Neural cell (in vitro differentiated cells): ENCODE data around the gene CEP85. TPM values are rescaled to one million over a fixed set of nuclear protein-coding genes. Genes with fewer than 3 reads are reported as not detected.

Experiments used
- H2AFZ ChIP-seq: fragments of 200-600, 300-800 bp; sonication (generic), shearing (Covaris generic); 2 replicates; pipeline ENCODE4 v1.6.0; 2014; ENCODE audit warnings: low read depth, mild to moderate bottlenecking, antibody characterized with exemption, low read length, moderate library complexity
- H3F3A ChIP-seq: fragments of 200-600 bp; shearing (Covaris generic); 2 replicates; pipeline ENCODE4 v1.6.1; 2016; ENCODE audit warnings: mild to moderate bottlenecking, moderate library complexity, mixed read lengths, antibody characterized with exemption, low read length; ENCODE audit not compliant: insufficient read depth, poor library complexity, severe bottlenecking
- H3K27ac ChIP-seq: fragments of 200-600, 300-800 bp; sonication (generic), shearing (Covaris generic); 2 replicates; pipeline ENCODE4 v1.5.1; 2014; ENCODE audit warnings: mild to moderate bottlenecking, low read length, moderate library complexity
- H3K27me3 ChIP-seq: fragments of 300-800, 200-600 bp; sonication (generic), shearing (Covaris generic); 2 replicates; pipeline ENCODE4 v1.6.0; 2014; ENCODE audit warnings: mild to moderate bottlenecking, low read depth, low read length, moderate library complexity; ENCODE audit not compliant: insufficient read depth
- H3K36me3 ChIP-seq: fragments of 300-800, 200-600 bp; sonication (generic), shearing (Covaris generic); 2 replicates; pipeline ENCODE4 v1.5.1; 2014; ENCODE audit warnings: mild to moderate bottlenecking, antibody characterized with exemption, low read length, moderate library complexity; ENCODE audit not compliant: insufficient read depth
- H3K4me2 ChIP-seq: fragments of 300-800, 200-600 bp; sonication (generic), shearing (Covaris generic); 2 replicates; pipeline ENCODE4 v1.6.0; 2014; ENCODE audit warnings: mild to moderate bottlenecking, low read length
- H3K4me3 ChIP-seq: fragments of 300-800, 200-600 bp; sonication (generic), shearing (Covaris generic); 2 replicates; pipeline ENCODE4 v1.5.1; 2014; ENCODE audit warnings: mild to moderate bottlenecking, low read length, moderate library complexity
- H3K79me2 ChIP-seq: fragments of 200-600 bp; shearing (Covaris generic); replicated peaks from 2 replicates; pipeline ENCODE4 v1.6.0; 2014; ENCODE audit warnings: mild to moderate bottlenecking, low read length, moderate library complexity; ENCODE audit not compliant: insufficient read depth
- H3K9ac ChIP-seq: fragments of 300-800, 200-600 bp; sonication (generic), shearing (Covaris generic); 2 replicates; pipeline ENCODE4 v1.6.1; 2016; ENCODE audit warnings: mild to moderate bottlenecking, low read length, mixed read lengths
- H3K9me2 ChIP-seq: fragments of 200-600 bp; shearing (Covaris generic); 2 replicates; pipeline ENCODE4 v1.6.1; 2016; ENCODE audit warnings: mild to moderate bottlenecking, low read length, mixed read lengths; ENCODE audit not compliant: insufficient read depth
- H3K9me3 ChIP-seq: fragments of 200-600, 300-800 bp; sonication (generic), shearing (Covaris generic); 2 replicates; pipeline ENCODE4 v1.6.1; 2016; ENCODE audit warnings: mild to moderate bottlenecking, mixed run types, low read length, moderate library complexity, mixed read lengths
- H4K20me1 ChIP-seq: fragments of 200-600 bp; shearing (Covaris generic); 2 replicates; pipeline ENCODE4 v1.6.1; 2016; ENCODE audit warnings: mild to moderate bottlenecking, mixed run types; ENCODE audit not compliant: insufficient read depth
- EP300 ChIP-seq: fragments of 450-650 bp; conservative IDR thresholded peaks from 2 replicates; pipeline ENCODE4 v1.6.1; 2014; ENCODE audit warnings: antibody characterized with exemption, mild to moderate bottlenecking, moderate library complexity; ENCODE audit not compliant: poor library complexity, severe bottlenecking
- EZH2 ChIP-seq: fragments of 200-600, 300-800 bp; shearing (Covaris generic), sonication (generic); IDR thresholded peaks from 2 replicates; pipeline ENCODE4 v1.6.1; 2014; ENCODE audit warnings: antibody characterized with exemption, low read length, borderline replicate concordance, mild to moderate bottlenecking; ENCODE audit not compliant: insufficient read depth, poor library complexity, severe bottlenecking
- MXI1 ChIP-seq: fragments of 450-650 bp; conservative IDR thresholded peaks from 2 replicates; pipeline ENCODE4 v1.6.1; 2014; ENCODE audit warnings: antibody characterized with exemption, mild to moderate bottlenecking; ENCODE audit not compliant: poor library complexity, severe bottlenecking
- POLR2AphosphoS5 ChIP-seq: IDR thresholded peaks from 2 replicates; pipeline ENCODE4 v1.6.1; 2012
- RAD21 ChIP-seq: fragments of 450-650 bp; conservative IDR thresholded peaks from 2 replicates; pipeline ENCODE4 v1.6.1; 2014; ENCODE audit warnings: antibody characterized with exemption, mild to moderate bottlenecking, moderate library complexity
- SMC3 ChIP-seq: fragments of 450-650 bp; conservative IDR thresholded peaks from 2 replicates; pipeline ENCODE4 v1.6.1; 2014; ENCODE audit warnings: antibody characterized with exemption, mild to moderate bottlenecking, moderate library complexity; ENCODE audit not compliant: poor library complexity
- TAF1 ChIP-seq: IDR thresholded peaks from 2 replicates; pipeline ENCODE4 v1.6.1; 2012; ENCODE audit warnings: low read depth
- polyA plus RNA-seq: library from polyadenylated mRNA; depleted of rRNA; stranded (reverse); fragments of >200 nt; gene quantifications from 2 replicates; pipeline ENCODE4 v1.2.3, GENCODE V29; 2014
- TF ChIP-seq, protein P1 (sequence below): IDR thresholded peaks from 2 replicates; pipeline ENCODE4 v1.6.1; 2012; ENCODE audit warnings: borderline replicate concordance
- TF ChIP-seq, protein P2 (sequence below): fragments of 450-650 bp; IDR thresholded peaks from 2 replicates; pipeline ENCODE4 v1.5.1; 2014; ENCODE audit warnings: antibody characterized with exemption, mild to moderate bottlenecking, moderate library complexity; ENCODE audit not compliant: poor library complexity, severe bottlenecking

Gene CEP85
- polyA plus RNA-seq, 1 donor from 2014 or later = 20.5 TPM

DNA sequence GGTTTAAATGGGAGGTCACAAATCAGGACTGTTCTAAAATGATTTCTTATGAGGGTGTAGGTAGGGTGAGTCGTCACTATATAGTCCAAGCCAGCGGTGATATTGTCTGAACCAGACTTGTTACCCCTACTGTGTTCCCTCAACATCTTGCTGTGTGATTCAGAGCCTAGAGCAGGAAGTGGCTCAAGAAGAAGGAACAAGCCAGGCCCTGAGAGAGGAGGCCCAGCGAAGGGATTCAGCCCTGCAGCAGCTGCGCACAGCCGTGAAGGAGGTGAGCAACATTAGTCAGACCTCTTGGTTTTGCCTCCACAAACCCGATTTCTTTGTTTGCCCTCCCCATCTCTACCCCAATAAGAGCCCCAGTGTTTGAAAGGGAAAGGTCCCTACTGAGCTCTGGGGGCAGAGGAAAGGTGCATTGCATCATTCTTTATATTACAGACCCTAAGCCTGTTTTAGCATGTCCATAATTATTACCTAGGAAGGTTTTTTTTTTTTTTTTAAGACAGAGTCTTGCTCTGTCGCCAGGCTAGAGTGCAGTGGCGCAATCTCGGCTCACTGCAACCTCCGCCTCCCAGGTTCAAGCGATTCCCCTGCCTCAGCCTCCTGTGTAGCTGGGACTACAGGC, 40.9 kb downstream of the CEP85 start:
- no peak overlapping the region for H3K4me2 ChIP-seq
- no peaks in the 10 kb centered on the region for H3F3A ChIP-seq
- H3K9me3 ChIP-seq = no peaks in the 10 kb centered on the region
- no peaks in the 10 kb centered on the region for H3K27me3 ChIP-seq
- H3K4me3 ChIP-seq = no peak overlapping the region
- no peak for TF ChIP-seq SMC3
- TF ChIP-seq, protein P1, sequence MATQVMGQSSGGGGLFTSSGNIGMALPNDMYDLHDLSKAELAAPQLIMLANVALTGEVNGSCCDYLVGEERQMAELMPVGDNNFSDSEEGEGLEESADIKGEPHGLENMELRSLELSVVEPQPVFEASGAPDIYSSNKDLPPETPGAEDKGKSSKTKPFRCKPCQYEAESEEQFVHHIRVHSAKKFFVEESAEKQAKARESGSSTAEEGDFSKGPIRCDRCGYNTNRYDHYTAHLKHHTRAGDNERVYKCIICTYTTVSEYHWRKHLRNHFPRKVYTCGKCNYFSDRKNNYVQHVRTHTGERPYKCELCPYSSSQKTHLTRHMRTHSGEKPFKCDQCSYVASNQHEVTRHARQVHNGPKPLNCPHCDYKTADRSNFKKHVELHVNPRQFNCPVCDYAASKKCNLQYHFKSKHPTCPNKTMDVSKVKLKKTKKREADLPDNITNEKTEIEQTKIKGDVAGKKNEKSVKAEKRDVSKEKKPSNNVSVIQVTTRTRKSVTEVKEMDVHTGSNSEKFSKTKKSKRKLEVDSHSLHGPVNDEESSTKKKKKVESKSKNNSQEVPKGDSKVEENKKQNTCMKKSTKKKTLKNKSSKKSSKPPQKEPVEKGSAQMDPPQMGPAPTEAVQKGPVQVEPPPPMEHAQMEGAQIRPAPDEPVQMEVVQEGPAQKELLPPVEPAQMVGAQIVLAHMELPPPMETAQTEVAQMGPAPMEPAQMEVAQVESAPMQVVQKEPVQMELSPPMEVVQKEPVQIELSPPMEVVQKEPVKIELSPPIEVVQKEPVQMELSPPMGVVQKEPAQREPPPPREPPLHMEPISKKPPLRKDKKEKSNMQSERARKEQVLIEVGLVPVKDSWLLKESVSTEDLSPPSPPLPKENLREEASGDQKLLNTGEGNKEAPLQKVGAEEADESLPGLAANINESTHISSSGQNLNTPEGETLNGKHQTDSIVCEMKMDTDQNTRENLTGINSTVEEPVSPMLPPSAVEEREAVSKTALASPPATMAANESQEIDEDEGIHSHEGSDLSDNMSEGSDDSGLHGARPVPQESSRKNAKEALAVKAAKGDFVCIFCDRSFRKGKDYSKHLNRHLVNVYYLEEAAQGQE = no peak
- no peak for TF ChIP-seq MXI1
- no peak for TF ChIP-seq EP300
- TF ChIP-seq RAD21 = no peak
- no peak for TF ChIP-seq TAF1
- TF ChIP-seq, protein P2, sequence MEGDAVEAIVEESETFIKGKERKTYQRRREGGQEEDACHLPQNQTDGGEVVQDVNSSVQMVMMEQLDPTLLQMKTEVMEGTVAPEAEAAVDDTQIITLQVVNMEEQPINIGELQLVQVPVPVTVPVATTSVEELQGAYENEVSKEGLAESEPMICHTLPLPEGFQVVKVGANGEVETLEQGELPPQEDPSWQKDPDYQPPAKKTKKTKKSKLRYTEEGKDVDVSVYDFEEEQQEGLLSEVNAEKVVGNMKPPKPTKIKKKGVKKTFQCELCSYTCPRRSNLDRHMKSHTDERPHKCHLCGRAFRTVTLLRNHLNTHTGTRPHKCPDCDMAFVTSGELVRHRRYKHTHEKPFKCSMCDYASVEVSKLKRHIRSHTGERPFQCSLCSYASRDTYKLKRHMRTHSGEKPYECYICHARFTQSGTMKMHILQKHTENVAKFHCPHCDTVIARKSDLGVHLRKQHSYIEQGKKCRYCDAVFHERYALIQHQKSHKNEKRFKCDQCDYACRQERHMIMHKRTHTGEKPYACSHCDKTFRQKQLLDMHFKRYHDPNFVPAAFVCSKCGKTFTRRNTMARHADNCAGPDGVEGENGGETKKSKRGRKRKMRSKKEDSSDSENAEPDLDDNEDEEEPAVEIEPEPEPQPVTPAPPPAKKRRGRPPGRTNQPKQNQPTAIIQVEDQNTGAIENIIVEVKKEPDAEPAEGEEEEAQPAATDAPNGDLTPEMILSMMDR = no peak
- TF ChIP-seq EZH2 = no peak
- TF ChIP-seq POLR2AphosphoS5 = no peak
- no peak overlapping the region for H2AFZ ChIP-seq
- H3K9ac ChIP-seq = no peak overlapping the region
- H3K79me2 ChIP-seq = peaks cover 5% of the 10 kb centered on the region
- H3K27ac ChIP-seq = no peak overlapping the region
- no peaks in the 10 kb centered on the region for H3K9me2 ChIP-seq
- no peaks in the 10 kb centered on the region for H3K36me3 ChIP-seq
- no peaks in the 10 kb centered on the region for H4K20me1 ChIP-seq

DNA sequence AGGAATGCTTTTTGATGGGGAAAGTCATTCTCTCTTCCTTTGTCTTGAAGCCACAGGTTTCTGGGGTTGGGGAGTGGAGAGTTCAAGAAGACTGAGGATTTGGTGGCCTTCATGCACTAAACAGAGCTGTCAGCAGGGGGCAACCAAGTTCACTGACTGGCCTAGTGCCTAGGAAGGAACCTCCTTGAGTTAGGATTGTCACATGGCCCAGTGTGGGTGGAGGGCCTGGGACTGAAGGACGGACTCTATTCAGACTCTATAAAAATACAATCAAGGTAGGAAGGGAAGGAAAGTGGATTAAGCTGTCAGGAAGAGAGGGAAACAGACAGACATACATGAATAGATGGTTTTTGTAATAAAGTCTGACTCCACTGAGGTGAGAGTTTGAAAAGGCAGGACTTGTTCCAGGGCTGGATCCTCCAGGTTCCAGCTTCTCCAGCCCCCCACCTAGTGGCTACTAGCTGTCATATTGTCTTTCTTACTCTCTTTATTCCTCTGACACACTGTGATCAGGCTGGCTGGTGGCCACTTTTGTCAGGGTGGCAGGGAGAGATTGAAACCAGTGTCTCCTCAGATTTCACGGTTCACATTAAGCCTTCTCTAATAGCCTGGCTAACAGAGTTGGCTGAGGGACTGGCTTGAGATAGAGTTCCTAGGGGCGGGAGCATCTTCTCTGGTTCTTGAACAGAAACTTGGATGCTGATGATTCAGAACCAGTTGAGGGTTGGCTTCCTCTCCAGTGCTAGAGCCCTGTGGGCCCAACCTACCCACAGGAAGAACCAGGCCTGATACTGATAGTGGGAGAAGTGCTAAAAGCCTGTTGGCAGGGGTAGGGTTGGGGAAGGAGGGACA, 41.8 kb downstream of the CEP85 start:
- TF ChIP-seq RAD21 = peak; percentile 78
- TF ChIP-seq, protein P1 = no peak
- TF ChIP-seq POLR2AphosphoS5 = no peak
- TF ChIP-seq EP300 = no peak
- TF ChIP-seq, protein P2 = peak; percentile 83
- no peak for TF ChIP-seq EZH2
- TF ChIP-seq TAF1 = no peak
- peak; percentile 83 for TF ChIP-seq SMC3
- peak; percentile 64 for TF ChIP-seq MXI1
- H4K20me1 ChIP-seq = no peaks in the 10 kb centered on the region
- no peak overlapping the region for H3K27ac ChIP-seq
- H3F3A ChIP-seq = no peaks in the 10 kb centered on the region
- peaks cover 5% of the 10 kb centered on the region for H3K79me2 ChIP-seq
- no peaks in the 10 kb centered on the region for H3K27me3 ChIP-seq
- H3K36me3 ChIP-seq = no peaks in the 10 kb centered on the region
- H3K9me2 ChIP-seq = no peaks in the 10 kb centered on the region
- H3K4me2 ChIP-seq = no peak overlapping the region
- no peak overlapping the region for H2AFZ ChIP-seq
- H3K9ac ChIP-seq = no peak overlapping the region
- H3K9me3 ChIP-seq = no peaks in the 10 kb centered on the region
- H3K4me3 ChIP-seq = no peak overlapping the region
